Esophagus squamous epithelium (tissue), 5 donors: ENCODE measurements around the gene RPP38. TPM values are rescaled to one million over a fixed set of nuclear protein-coding genes. Genes with fewer than 3 reads are reported as not detected.

Experiments
- DNase-seq: peaks from one replicate; lab custom pipeline; 2025; lab: John Stamatoyannopoulos, UW
- H3K27ac ChIP-seq, 4 donors: fragments of 200-600 bp; sonication (generic); one replicate each; pipeline ENCODE4 v1.5.1; 2016 to 2019; ENCODE audit warnings: mild to moderate bottlenecking in 1 of 4
- H3K27me3 ChIP-seq, 4 donors: fragments of 200-600 bp; sonication (generic); 1 replicate in 3 of 4; 2 replicates in 1 of 4; pipeline versions ENCODE4 v1.5.1 to v1.6.0; 2017 to 2021; ENCODE audit warnings: antibody characterized with exemption in 1 of 4
- H3K36me3 ChIP-seq, 3 donors: fragments of 200-600 bp; sonication (generic); one replicate each; pipeline ENCODE4 v1.5.1; 2016 to 2019
- H3K4me1 ChIP-seq, 3 donors: fragments of 200-600 bp; sonication (generic); one replicate each; pipeline ENCODE4 v1.5.1; 2017 to 2019
- H3K4me3 ChIP-seq, 4 donors: fragments of 200-600 bp; sonication (generic); 1 replicate in 3 of 4; 2 replicates in 1 of 4; pipeline ENCODE4 v1.5.1; 2016 to 2019; ENCODE audit warnings: mild to moderate bottlenecking in 2 of 4, moderate library complexity in 1 of 4
- H3K9me3 ChIP-seq, 3 donors: fragments of 200-600 bp; sonication (generic); one replicate each; pipeline ENCODE4 v1.5.1; 2016 to 2019
- POLR2A ChIP-seq, 4 donors: fragments of 450-650 bp; IDR thresholded peaks; one replicate each; pipeline ENCODE4 v1.6.1; 2017; ENCODE audit warnings: antibody characterized with exemption in 4 of 4, mild to moderate bottlenecking in 4 of 4, moderate library complexity in 3 of 4
- WGBS, 2 donors: methylation state at CpG; one replicate each; pipeline ENCODE4 v1.1.5; 2018; 5-methylcytosine and 5-hydroxymethylcytosine counted together
- intact Hi-C: fragments of 100-400 bp; cut with DNase I; formaldehyde crosslinking; loops from one replicate; pipeline ENCODE4 v1.15.0; 2022
- total RNA-seq, 4 donors: library from RNA; depleted of rRNA; stranded (reverse); fragments of >200 nt; gene quantifications; one replicate each; pipeline ENCODE4 v1.1.0, GENCODE V29; 2016
- TF ChIP-seq, protein P1 (sequence below), 6 experiments: fragments of 450-650 bp in 4 of 6; fragments of 200-600 bp in 2 of 6; sonication (generic) in 2 of 6; IDR thresholded peaks; one replicate each; pipeline ENCODE4 v1.5.1; 2016 to 2019; ENCODE audit warnings: antibody characterized with exemption in 6 of 6, mild to moderate bottlenecking in 4 of 6, moderate library complexity in 4 of 6
- donor health status: DM: yes; HTN: yes; CAD: no.

RPP38 gene
- total RNA-seq, 4 donors from 2014 or later, result 10.8 to 21.0 (median 14.8) TPM

DNA sequence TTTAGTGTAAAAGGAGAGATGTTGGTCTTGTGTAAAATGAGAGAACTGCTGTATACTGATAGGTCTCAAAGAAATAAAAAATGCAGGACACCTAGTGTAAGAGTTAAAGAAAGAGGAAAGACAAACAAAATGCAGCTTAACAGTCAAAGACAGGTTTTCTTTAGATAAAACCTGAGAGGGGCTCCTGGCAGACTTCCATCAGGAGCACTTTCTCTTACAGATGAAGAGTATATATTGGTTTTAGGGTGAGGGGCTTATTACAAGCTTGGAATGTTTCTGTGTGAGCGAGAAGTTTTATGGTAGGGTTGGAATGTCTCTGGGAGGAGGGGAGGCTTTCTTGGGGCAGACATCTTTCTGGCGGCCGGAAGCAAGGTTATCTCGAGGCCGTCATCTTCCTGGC is 24.8 kb upstream of the RPP38 start:
- no peak for DNase-seq
- Histone ChIP-seq H3K4me1 (no peaks in the 10 kb centered on the region), H3K4me3 (no peak overlapping the region), H3K27me3 (no peaks in the 10 kb centered on the region), H3K27ac (no peak overlapping the region), H3K9me3 (no peaks in the 10 kb centered on the region), H3K36me3 (no peaks in the 10 kb centered on the region)
- intact Hi-C loops, result no loop called here
- TF ChIP-seq, protein P1, sequence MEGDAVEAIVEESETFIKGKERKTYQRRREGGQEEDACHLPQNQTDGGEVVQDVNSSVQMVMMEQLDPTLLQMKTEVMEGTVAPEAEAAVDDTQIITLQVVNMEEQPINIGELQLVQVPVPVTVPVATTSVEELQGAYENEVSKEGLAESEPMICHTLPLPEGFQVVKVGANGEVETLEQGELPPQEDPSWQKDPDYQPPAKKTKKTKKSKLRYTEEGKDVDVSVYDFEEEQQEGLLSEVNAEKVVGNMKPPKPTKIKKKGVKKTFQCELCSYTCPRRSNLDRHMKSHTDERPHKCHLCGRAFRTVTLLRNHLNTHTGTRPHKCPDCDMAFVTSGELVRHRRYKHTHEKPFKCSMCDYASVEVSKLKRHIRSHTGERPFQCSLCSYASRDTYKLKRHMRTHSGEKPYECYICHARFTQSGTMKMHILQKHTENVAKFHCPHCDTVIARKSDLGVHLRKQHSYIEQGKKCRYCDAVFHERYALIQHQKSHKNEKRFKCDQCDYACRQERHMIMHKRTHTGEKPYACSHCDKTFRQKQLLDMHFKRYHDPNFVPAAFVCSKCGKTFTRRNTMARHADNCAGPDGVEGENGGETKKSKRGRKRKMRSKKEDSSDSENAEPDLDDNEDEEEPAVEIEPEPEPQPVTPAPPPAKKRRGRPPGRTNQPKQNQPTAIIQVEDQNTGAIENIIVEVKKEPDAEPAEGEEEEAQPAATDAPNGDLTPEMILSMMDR (IDR thresholded peaks at IDR 0.05), result no peak
- no peak for TF ChIP-seq POLR2A (IDR thresholded peaks at IDR 0.05)
- WGBS, 2 donors, result 89 to 96% methylated on average over 5 of the region's 5 CpGs

DNA sequence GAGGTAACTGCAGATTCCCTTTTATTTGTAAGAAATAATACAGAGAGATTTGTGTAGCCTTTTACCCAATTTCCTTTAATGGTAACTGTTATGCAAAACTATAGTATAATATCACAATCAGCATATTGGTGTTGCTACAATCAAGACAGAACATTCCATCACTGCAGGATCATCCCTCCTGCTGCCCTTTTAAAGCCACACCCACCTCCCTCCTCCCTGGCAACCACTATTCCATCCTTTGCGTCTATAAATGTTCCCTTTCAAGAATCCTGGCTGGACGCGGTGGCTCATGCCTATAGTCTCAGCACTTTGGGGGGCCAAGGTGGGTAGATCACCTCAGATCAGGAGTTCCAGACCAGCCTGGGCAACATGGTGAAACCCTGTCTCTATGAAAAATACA is 21.7 kb upstream of the RPP38 start:
- 94 to 98% methylated on average over 3 of the region's 3 CpGs for WGBS, 2 donors
- Histone ChIP-seq H3K9me3 (no peaks in the 10 kb centered on the region), H3K36me3 (no peaks in the 10 kb centered on the region), H3K4me3 (no peak overlapping the region), H3K27ac (no peak overlapping the region), H3K27me3 (no peaks in the 10 kb centered on the region), H3K4me1 (no peaks in the 10 kb centered on the region)
- DNase-seq, result no peak
- TF ChIP-seq, protein P1 (IDR thresholded peaks at IDR 0.05), result no peak
- no peak for TF ChIP-seq POLR2A (IDR thresholded peaks at IDR 0.05)
- intact Hi-C loops, result no loop called here

DNA sequence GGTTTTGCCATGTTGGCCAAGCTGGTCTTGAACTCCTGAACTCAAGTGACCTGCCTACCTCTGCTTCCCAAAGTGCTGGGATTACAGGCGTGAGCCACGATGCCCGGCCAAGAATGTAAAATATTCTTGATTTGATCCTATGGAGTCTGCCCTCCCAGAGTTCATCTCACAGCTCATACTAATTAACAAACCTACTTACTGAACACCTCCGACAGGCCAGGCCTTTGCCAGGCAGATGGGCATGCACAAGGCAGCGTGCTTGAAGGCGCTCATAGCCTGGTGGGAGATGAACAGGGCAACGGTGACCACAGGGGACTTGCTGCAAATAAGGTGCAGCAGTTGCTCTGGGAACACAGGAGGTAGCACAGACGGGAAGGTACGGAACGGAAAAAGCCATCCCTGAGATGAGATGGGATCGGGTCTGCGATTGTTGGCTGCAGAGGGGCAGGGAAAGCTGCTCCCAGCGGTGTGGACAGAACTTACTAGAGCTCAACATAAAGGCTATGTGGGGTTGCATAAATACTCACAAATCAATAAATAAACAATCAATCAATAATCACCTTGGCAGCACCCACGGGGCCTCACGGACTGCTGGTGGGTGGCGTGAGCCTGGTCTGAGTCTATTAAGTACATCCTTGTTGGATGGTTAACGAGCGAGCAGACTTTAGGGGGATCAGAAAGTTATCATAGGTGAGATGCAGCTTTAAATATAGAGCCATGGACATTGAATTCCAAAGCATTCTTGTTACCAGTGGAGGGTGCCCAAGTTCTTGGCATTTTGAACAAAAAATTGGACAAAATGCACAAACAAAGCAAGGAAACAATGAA is 13.3 kb upstream of the RPP38 start:
- peak overlapping the region; percentile 11 to 63 (median 42) for H3K27ac ChIP-seq
- intact Hi-C loops, result no loop called here

DNA sequence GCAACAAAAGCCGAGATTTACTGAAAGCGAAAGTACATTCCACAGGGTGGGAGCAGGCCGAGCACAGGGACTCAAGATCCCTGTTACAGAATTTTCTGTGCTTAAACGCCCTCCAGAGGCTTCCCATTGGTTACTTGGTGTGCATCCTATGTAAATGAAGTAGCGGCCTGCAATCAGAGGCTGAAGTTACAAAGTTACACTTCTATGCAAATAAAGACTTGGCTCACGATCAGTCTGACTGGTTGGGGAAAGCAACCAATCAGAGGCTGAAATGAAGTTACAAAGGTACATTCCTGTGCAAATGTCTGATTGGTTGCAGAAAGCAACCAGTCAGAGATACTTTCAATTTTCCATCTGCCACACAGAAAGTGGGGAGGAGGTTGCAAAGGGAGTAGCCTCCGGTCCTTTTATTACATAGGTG is 12.6 kb upstream of the RPP38 start:
- H3K27me3 ChIP-seq, result no peaks in the 10 kb centered on the region
- peaks cover 0 to 34% (median 12%) of the 10 kb centered on the region in 3 donors for H3K4me1 ChIP-seq
- DNase-seq, result no peak
- TF ChIP-seq POLR2A (IDR thresholded peaks at IDR 0.05), result no peak
- TF ChIP-seq, protein P1 (IDR thresholded peaks at IDR 0.05), result no peak
- 10 to 14% methylated on average over 7 of the region's 7 CpGs for WGBS, 2 donors
- peak overlapping the region; percentile 11 to 63 (median 42) for H3K27ac ChIP-seq
- H3K36me3 ChIP-seq, result no peaks in the 10 kb centered on the region
- H3K4me3 ChIP-seq, result peak overlapping the region; percentile 18 to 61 (median 46)
- H3K9me3 ChIP-seq, result no peaks in the 10 kb centered on the region
- intact Hi-C loops, result no loop called here

More for the DNA sequence above, 13.3 kb upstream of the RPP38 start:
- 64 to 67% methylated on average over 17 to 18 of the region's 18 CpGs for WGBS, 2 donors
- Histone ChIP-seq H3K9me3 (no peaks in the 10 kb centered on the region), H3K4me1 (peaks cover 0 to 30% (median 11%) of the 10 kb centered on the region in 3 donors), H3K36me3 (no peaks in the 10 kb centered on the region), H3K27me3 (no peaks in the 10 kb centered on the region), H3K4me3 (peak overlapping the region; percentile 18 to 61 (median 46))
- DNase-seq, result no peak
- TF ChIP-seq, protein P1 (IDR thresholded peaks at IDR 0.05), result no peak
- no peak for TF ChIP-seq POLR2A (IDR thresholded peaks at IDR 0.05)
